Fibroblast of villous mesenchyme (primary cell): Measurements from ENCODE around the gene TBX6. TPM values are rescaled to one million over a fixed set of nuclear protein-coding genes. Genes with fewer than 3 reads are reported as not detected.
A peak's percentile ranks its signal among the peaks of the same experiment; 100 is the strongest.
"Not testable (repeated sequence)": the region's sequence is repeated elsewhere in the genome, so short reads cannot be mapped to it uniquely, and the experiment has no call there.

Experiments used
- DNase-seq: peaks from one replicate; pipeline ENCODE4 v3.0.0-alpha.2; 2010; ENCODE audit warnings: low read depth
- H3K4me3 ChIP-seq: 2 replicates; pipeline ENCODE4 v1.5.1; 2011; ENCODE audit warnings: low read depth, mild to moderate bottlenecking, low read length
- CTCF ChIP-seq: IDR thresholded peaks from 2 replicates; pipeline ENCODE4 v1.5.1; 2012; ENCODE audit warnings: low read depth, mild to moderate bottlenecking, low read length; ENCODE audit not compliant: insufficient read depth
- total RNA-seq: library from RNA; depleted of rRNA; stranded (reverse); fragments of >200 nt; gene quantifications from 2 replicates; pipeline ENCODE4 v1.2.3, GENCODE V29; 2012

The TBX6 gene
- total RNA-seq, 1 donor, result 0.43 TPM

GRCh38 chr16:30041841-30042240 is 49.9 kb downstream of the TBX6 start:
- TF ChIP-seq CTCF, result peak; percentile 29
- no peak overlapping the region for H3K4me3 ChIP-seq
- peak; percentile 60 for DNase-seq

- DNase-seq, H3K4me3 ChIP-seq: not testable (repeated sequence)
Measured at GRCh38 chr16:30040690-30041089, 51.0 kb downstream of the TBX6 start.

GRCh38 chr16:30040221-30040620 is 51.5 kb downstream of the TBX6 start:
- no peak for DNase-seq
- H3K4me3 ChIP-seq, result no peak overlapping the region
- no peak for TF ChIP-seq CTCF

Other genes starting within 250 kb of the TBX6 start
- 60.9 and 84.6 TPM in 2 replicates for gene CDIPT, start 228.7 kb downstream of the TBX6 start, total RNA-seq
- gene SEZ6L2, start 192.4 kb downstream of the TBX6 start, total RNA-seq, result 2.6 and 4.7 TPM in 2 replicates
- gene ASPHD1, start 191.4 kb downstream of the TBX6 start, total RNA-seq, result 5.2 and 7.8 TPM in 2 replicates
- 8.2 and 10.0 TPM in 2 replicates for gene KCTD13, start 165.7 kb downstream of the TBX6 start, total RNA-seq
- gene TMEM219, start 129.8 kb downstream of the TBX6 start, total RNA-seq, result 72.8 and 75.1 TPM in 2 replicates
- gene TAOK2, start 118.1 kb downstream of the TBX6 start, total RNA-seq, result 48.0 and 63.9 TPM in 2 replicates
- 4.7 and 6.8 TPM in 2 replicates for gene HIRIP3, start 96.3 kb downstream of the TBX6 start, total RNA-seq
- 25.9 and 31.2 TPM in 2 replicates for gene INO80E, start 95.7 kb downstream of the TBX6 start, total RNA-seq
- gene DOC2A, start 80.9 kb downstream of the TBX6 start, total RNA-seq, result under 0.01 and 0.32 TPM in 2 replicates
- not detected in 2 replicates for gene C16orf92, start 68.7 kb downstream of the TBX6 start, total RNA-seq
- gene TLCD3B, start 60.7 kb downstream of the TBX6 start, total RNA-seq, result 0.32 TPM in 1 of 2 replicates, not detected in the other
- 545 and 622 TPM in 2 replicates for gene ALDOA, start 26.2 kb downstream of the TBX6 start, total RNA-seq
- gene PPP4C, start 15.9 kb downstream of the TBX6 start, total RNA-seq, result 196 and 209 TPM in 2 replicates
- 8.6 and 14.5 TPM in 2 replicates for gene YPEL3, start 4.3 kb upstream of the TBX6 start, total RNA-seq
- gene GDPD3, start 21.6 kb upstream of the TBX6 start, total RNA-seq, result 0.32 and 0.43 TPM in 2 replicates
- gene MAPK3, start 31.3 kb upstream of the TBX6 start, total RNA-seq, result 27.7 and 36.3 TPM in 2 replicates
- gene CORO1A, start 91.7 kb upstream of the TBX6 start, total RNA-seq, result 1.6 and 3.5 TPM in 2 replicates
- 46.6 and 140 TPM in 2 replicates for gene BOLA2B, start 101.7 kb upstream of the TBX6 start, total RNA-seq
- 16.8 and 49.3 TPM in 2 replicates for gene SLX1A, start 102.0 kb upstream of the TBX6 start, total RNA-seq
- 3.5 and 3.9 TPM in 2 replicates for gene SULT1A3, start 107.3 kb upstream of the TBX6 start, total RNA-seq
- 0.97 TPM in 1 of 2 replicates, not detected in the other for gene NPIPB13, start 156.6 kb upstream of the TBX6 start, total RNA-seq